ENCODE measurements around the gene ST7. TPM values are rescaled to one million over a fixed set of nuclear protein-coding genes. Genes with fewer than 3 reads are reported as not detected.

ST7 gene
- total RNA-seq, 1 donor from 2014 or later = 19.7 TPM

GRCh38 chr7:117065571-117066150 lies 112.4 kb downstream of the ST7 start:
- no peak for DNase-seq (ENCODE audit: low spot score)

- no peak for DNase-seq (ENCODE audit: low spot score)
These were observed 113.4 kb downstream of the ST7 start for GRCh38 chr7:117066668-117067067.

GRCh38 chr7:117067340-117067739 lies 114.0 kb downstream of the ST7 start:
- no peak for DNase-seq (ENCODE audit: low spot score)

GRCh38 chr7:117068511-117069145 lies 115.3 kb downstream of the ST7 start:
- no peak for DNase-seq (ENCODE audit: low spot score)

GRCh38 chr7:117069379-117069778 lies 116.1 kb downstream of the ST7 start:
- no peak for DNase-seq (ENCODE audit: low spot score)

- no peak for DNase-seq (ENCODE audit: low spot score)
These were observed 118.2 kb downstream of the ST7 start for GRCh38 chr7:117071551-117071950.

- peak; percentile 42 for DNase-seq (ENCODE audit: low spot score)
These were observed 119.4 kb downstream of the ST7 start for GRCh38 chr7:117072620-117073118.

GRCh38 chr7:117074378-117074777 lies 121.1 kb downstream of the ST7 start:
- no peak for DNase-seq (ENCODE audit: low spot score)

- DNase-seq (ENCODE audit: low spot score) = no peak
These were observed 122.6 kb downstream of the ST7 start for GRCh38 chr7:117075934-117076333.

- no peak for DNase-seq (ENCODE audit: low spot score)
These were observed 123.2 kb downstream of the ST7 start for GRCh38 chr7:117076426-117076943.

GRCh38 chr7:117077658-117078057 lies 124.4 kb downstream of the ST7 start:
- no peak for DNase-seq (ENCODE audit: low spot score)

- DNase-seq (ENCODE audit: low spot score) = peak; percentile 20
These were observed 129.3 kb downstream of the ST7 start for GRCh38 chr7:117082647-117083046.

GRCh38 chr7:117083648-117084047 lies 130.3 kb downstream of the ST7 start:
- no peak for DNase-seq (ENCODE audit: low spot score)

GRCh38 chr7:117084286-117084685 lies 131.0 kb downstream of the ST7 start:
- no peak for DNase-seq (ENCODE audit: low spot score)

GRCh38 chr7:117085275-117085674 lies 132.0 kb downstream of the ST7 start:
- DNase-seq (ENCODE audit: low spot score) = peak; percentile 29

GRCh38 chr7:117085769-117086463 lies 132.6 kb downstream of the ST7 start:
- no peak for DNase-seq (ENCODE audit: low spot score)

GRCh38 chr7:117086788-117087187 lies 133.5 kb downstream of the ST7 start:
- DNase-seq (ENCODE audit: low spot score) = no peak

- no peak for DNase-seq (ENCODE audit: low spot score)
These were observed 134.5 kb downstream of the ST7 start for GRCh38 chr7:117087639-117088396.

- no peak for DNase-seq (ENCODE audit: low spot score)
These were observed 135.4 kb downstream of the ST7 start for GRCh38 chr7:117088623-117089194.

- no peak for DNase-seq (ENCODE audit: low spot score)
These were observed 137.5 kb downstream of the ST7 start for GRCh38 chr7:117090791-117091190.

- no peak for DNase-seq (ENCODE audit: low spot score)
These were observed 138.4 kb downstream of the ST7 start for GRCh38 chr7:117091721-117092120.

GRCh38 chr7:117092785-117093184 lies 139.5 kb downstream of the ST7 start:
- DNase-seq (ENCODE audit: low spot score) = no peak

Data from umbilical cord (tissue), 2 donors.